Fibroblast of upper back skin (primary cell): ENCODE measurements around the gene WDR86.

Experiments used
- DNase-seq: peaks from one replicate; pipeline ENCODE4 v3.0.0-alpha.2; 2013

Gene WDR86

DNA sequence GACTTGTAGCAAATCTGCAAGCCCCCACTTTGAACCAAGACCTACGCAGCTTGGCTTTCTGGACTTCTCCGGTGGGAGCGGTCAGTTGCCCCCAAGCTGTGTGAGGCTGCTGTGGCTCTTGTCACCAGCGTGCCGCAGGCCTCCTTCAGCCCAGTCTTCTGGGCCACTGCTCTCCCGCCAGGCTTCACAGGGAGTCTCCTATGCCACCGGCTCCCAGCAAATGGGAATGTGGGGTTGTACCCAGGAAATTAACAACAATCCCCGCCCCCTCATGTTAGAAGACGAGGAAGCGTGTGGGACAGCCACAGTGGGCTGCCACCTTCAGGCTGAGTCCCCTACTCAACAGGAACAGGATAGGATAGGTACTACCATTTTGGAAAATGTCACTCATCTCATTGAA, 4.2 kb downstream of the WDR86 start:
- DNase-seq: no peak

DNA sequence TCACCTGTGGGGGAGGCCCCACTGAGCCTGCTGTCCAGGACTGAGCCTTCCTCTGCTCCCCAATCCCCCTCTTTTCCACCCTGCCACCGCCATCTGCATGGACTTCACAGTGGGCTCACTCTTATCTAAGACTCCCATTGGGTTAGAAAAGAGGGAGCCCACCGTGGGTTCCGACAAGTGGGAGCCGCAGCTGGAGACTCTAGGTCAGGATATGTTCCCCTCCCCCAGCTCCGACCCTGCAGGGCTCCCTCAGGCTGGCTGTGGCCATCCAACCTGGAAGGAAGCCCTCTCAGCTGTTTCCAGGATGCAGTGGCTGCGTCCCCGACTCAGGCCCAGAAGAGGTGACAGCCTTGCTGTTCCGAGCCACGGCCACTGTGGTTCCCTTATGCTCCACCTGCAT, 4.8 kb downstream of the WDR86 start:
- no peak for DNase-seq

DNA sequence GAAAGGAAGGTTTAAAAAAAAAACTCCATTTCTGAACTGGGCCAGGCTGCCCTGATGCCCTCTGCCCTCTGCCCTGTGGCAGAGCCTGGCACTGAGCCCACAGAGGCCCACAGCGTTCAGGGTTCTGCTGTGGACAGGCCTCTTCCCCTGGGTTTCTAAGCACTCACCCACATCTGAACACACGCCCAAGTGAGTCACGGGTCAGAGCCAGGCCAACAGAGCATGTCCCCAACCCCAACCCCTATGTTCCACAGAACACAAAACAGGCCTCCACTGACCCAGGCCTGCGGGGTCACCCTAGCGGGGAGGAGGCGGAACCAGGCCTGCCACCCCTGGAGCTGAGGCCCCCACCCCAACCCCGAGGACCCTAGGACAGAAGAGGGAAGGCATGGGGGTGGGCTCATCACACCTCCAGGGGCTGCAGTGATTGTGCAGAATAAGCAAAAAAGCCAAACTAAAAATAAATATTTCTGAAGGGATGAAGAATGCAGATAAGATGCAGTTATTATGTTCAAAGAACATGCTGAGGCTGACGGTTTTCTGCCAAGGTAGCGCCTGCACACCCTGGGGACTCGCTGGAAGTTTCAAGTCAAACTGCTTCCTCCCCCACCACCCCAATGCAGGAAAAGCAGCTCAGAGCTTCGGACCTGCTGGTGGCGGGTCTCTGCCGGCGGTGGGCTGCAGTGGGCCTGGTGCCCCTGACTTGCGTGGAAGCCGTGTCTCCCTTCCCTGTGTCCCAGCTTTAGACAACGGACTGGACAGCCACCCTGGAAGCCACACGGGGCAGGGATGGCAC, 5.4 kb downstream of the WDR86 start:
- no peak for DNase-seq

DNA sequence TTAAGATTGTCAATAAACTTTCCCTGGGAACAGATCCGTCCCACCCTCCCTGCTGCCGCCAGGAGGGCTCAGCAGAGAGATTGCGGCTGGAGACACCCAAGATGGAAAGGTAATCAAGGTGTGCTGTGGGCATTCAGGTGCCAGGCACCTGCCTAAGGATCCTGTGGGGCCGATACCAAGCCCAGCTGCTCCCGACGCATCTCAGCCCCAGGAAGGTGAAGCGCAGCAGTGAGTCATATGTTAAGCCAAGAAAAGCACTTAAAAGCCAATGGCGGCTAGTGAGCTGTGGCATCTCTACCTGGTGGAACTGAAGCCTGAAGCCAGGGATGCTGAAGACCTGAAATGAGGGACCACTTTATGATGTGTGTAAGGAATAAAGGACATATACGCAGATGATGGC, 6.1 kb downstream of the WDR86 start:
- no peak for DNase-seq

DNA sequence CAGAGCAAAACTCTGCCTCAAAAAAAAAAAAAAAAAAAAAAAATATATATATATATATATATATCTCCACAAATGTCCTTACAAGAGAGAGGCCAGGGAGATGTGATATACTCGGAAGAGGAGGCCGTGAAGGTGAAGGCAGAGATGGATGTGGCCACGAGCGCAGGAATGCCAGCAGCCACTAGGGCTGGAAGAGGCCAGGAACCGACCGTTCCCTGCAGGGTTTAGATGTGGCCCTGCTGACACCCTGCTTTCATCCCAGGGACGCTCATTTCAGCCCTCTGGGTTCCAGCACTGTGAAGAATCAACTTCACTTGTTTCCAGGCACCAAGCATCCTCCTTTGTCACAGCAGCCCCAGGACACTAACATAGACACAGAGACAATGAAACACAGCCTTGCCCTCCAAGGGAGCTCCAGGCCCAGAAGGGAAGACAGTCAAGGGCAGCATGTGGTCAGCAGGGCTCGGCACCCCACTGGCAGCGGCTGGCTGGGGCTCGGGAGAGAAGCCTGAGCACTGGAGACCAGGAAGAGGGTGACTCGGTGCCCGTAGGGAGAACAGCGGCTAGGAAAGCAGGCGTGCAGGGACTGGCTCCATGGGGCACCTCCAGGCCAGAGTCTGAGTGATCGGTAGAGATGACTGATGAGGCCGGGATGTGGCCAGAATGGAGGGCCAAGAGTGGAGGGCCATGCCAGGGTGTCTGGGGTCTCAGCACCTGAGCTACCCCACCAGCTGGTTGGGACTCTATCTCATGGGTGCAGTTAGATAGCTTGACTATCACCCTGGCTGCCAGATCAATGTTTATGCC, 7.6 kb downstream of the WDR86 start:
- no peak for DNase-seq

DNA sequence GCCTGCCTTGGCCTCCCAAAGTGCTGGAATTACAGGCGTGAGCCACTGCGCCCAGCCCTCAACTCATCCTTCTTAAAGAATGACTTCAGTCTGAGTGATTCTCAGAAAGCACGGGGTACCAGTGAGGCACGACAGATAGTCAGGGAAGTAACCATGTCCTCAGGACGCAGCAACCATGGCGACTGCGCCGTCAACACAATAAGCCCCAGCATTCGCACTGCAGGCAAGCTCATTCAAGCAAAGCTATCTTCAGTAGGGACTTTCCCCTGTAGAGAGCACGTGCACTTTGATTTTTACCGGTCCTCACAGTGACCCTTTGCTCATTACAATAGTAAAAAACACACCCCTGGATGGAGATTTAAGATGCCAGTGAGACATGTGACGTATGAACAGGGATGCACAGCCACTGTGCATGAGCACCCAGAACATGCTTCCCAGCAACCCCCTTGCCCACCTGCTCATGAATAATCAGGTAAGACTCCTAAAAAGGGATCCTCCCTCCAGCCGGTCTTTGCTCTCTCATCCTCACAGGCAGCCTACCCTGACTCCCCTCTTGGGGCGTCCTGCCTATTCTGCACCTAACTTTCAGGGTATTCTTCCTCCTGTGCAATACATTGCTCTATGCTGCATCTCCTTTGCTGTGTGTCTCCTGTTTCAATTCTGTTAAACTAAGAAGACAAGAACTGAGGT, 9.1 kb downstream of the WDR86 start:
- no peak for DNase-seq

DNA sequence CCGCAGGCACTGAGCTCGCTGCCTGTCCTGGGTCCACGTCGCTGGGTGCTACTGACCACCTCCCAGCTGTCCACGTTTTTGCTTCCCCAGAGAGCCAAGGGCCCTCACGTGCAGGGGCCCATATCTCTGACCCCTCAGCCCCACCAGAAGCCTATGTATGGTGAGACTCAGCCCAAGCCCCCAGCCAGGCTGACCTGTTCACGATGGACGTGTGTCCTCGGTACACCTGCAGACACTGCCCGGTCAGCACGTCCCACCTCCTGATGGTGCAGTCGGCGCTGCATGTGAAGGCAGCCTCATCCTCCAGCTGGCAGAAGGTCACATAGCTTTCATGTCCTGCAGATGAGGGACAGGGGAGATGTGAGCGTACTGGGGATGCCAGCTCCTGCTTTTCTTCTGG, 9.9 kb downstream of the WDR86 start:
- DNase-seq: no peak

DNA sequence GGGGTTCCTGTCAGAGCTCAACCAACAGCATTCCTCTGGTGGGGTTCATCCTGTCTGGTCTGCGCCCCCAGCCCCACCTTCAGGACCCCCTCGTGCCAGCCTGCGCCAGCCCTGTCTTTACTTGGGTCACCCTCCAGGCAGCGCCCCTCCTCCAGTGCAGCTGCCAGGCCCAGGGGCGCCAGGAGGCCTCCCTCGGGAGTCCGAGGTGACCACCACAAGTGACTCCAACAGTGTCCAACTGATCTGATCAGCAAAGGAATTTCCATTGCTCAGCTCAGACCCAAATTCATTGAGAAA, 10.6 kb downstream of the WDR86 start:
- no peak for DNase-seq

DNA sequence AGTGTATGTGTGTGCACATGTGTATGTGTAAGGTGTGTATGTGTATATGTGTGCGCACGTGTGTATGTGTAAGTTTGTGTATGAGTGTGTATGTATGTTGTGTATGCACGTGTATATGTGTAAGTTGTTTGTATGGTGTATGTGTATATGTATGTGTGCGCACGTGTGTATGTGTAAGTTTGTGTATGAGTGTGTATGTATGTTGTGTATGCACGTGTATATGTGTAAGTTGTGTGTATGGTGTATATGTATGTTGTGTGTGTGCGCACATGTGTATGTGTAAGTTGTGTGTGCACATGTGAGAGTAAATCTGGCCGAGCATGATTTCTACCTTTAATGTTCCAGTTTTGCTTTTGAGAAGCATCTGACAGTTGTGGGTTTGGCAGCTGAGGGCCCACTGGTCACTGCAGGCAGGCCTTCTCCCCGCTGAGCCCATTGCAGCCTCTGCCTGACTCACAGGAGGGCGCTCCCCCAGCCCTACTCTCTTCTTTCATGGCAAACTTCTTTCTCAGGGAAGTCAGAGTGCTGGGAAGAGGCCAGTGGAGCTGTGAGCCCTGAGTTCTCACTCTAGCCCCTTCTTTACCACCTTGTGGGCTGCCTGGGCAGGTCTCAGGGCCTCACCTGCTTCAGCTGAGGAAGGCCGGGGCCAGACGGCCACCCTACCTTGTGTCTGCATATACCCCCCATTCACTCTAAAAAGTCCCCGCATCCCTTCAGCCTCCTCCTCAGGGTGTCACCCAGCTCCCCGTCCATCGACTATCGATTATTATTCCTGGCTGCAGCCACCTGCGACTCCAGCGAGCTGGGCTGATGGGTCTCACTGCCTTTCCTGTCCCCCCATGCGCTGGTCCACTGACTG, 11.2 kb downstream of the WDR86 start:
- no peak for DNase-seq

DNA sequence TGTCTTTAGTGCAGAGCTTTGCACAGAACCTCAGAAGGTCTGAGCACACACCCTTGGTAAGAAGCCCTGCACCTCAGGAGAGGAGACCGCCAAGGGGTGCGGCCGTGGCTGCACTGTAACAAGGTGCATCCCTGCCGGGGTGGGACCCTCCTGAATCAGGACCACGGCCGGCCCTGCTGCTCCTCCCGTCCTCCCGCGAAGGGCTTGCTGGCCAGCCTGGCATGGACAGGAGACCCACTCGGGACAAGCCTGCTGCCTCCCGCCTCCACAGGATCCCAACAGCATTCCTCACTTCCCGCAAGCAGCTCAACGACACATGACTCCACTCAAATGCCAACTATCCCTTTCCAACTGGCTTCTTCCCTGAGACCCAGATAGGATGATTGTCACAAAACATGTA, 12.8 kb downstream of the WDR86 start:
- DNase-seq: no peak

DNA sequence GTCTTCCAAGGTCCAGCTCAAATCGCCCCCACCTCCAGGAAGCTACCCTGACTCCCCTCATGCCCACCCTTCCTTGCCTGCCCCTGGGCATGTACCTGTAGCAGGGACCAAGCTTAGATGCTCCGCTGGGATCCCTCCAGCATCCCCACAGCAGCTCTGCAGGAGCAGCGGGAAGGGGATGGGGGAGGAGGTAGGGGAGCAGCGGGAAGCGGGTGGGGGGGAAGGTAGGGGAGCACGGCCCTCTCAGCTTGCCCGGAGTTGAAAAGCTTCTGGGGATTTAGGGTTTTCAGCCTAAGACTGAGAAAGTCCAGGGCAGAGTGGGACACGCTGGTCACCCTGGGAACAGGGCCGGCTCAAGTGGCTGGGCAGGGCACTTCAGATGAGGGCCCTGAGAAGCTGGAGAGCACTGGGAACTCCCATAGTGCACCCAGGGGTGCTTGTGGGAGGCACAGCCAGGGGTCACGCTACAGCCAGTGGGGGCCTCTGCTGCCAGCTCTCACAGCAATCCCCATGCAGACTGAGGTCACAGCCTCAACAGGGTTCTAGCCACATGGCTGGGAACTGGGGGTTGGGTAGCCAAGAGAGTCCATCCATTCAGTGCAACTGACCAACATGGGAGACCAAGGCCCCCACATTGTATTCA, 13.4 kb downstream of the WDR86 start:
- no peak for DNase-seq

DNA sequence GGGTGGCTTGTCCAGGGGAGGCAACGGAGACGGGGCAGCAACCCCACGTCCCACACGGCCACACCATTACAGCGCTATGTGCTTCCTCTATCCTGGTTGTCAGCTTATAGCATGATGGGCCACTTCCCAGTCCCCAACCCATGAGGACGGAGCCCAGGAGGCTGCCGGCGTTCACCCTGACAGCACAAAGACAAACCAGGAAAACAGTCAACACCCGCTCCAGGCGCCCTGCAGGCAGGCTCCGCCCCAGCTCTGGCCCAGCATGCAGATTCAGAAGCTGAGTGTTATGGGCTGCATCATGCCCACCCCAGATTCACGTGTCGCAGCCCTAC, 14.8 kb downstream of the WDR86 start:
- DNase-seq: no peak

DNA sequence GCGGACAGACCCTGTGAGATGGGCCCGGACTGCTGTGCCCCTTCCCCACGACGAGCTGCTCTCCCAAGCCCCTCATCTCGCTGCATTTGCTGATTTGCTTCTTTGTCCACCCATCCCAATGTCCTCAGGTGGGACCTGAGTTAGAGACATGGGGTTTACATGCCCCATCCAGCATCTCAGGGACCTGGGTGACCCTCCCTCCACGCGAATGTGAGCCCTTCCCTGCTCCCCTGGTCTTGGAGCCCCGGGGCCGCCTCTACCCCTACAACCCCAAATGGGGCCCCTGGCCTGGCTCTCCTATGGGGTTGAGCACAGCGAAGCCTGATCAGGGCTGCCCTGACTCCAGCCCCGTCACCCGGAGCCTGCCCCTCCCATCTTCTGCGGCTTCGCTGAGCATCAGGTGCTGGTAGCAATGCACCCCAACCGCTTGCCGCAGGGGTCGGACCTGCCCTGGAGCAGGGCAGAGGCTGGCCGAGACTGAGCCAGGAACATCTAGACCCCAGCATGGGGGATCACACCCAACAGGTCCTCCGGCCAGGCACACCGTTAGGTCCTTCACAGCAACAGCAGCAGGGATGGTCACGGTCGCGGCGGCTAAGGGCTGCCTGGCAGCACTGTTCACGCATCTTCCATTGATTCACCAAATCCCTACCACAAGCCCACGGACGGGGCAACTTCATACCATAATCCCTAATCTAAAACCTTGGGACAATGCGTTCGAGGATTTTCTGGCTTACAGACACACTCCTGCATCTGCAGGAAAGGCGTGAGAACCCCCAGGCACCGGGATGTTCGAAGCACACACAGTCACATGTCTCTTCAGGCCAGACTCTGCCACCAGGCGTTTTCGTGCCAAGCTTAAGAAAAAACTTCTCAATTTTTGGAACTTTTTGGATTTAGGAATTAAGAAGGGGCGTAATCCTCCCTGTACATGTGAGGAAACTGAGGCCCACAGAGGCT, 15.5 kb downstream of the WDR86 start:
- no peak for DNase-seq

DNA sequence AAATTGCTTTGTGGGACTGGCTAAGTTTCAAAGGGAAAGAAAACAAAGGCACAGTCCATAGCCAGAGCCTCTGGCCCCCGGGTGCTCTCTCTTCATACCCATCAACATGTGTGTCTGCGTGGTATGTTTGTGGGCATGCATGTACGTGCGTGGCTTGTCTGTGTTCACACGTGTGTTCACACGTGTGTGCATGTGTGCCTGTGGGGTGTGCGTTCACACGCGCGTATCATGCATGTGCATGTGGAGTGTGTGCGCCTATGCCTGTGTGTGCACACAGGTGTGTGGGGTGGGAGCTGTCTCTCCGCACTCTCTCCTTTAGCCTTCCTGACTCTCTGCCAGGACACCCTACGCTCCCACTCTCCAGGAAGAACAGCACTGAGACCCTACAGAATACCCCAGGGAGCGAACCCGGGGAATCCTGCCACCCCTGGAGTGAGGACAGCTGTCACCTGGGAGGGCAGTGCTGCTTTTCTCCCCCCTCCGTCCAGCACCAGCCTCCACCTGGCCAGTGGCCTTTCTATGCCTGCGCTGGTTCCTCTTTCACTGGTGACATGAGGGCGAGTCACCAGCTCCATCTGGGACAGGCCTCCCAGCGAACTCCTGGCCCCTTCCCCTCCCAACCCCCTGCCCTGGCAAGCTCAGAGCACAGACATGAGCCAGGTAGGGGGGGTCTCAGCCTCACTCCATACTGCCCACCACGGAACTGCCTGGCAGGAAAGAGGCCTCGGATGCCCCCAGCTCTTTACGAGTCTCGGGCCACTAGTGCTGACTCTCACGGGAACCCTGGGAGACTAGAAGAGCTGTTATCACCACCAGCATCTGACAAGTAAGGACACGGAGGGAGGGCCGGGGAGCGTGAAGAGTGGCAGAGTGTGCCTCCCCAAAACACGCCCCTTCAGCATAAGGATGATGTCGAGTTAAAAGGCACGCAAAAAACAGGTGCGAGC, 16.5 kb downstream of the WDR86 start:
- no peak for DNase-seq

DNA sequence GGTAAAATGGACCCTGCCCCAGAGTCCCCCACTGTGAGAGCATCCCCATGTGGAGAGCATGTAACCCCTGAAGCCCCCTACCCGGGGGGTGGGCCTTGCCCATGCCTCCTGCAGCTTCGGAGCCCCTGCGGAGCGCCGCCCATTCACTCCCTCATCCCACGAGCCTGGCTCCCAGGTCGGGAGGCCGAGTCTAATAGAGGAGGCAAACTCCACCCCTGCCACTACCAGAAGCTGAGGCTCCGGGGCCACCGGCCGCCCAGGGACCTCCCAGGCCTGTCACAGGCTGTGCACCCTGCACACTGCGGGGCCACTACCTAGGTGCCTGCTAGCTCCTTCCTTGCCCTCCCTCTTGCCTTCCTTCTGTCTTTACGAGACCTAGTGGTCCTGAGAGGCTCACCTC, 17.4 kb downstream of the WDR86 start:
- no peak for DNase-seq

DNA sequence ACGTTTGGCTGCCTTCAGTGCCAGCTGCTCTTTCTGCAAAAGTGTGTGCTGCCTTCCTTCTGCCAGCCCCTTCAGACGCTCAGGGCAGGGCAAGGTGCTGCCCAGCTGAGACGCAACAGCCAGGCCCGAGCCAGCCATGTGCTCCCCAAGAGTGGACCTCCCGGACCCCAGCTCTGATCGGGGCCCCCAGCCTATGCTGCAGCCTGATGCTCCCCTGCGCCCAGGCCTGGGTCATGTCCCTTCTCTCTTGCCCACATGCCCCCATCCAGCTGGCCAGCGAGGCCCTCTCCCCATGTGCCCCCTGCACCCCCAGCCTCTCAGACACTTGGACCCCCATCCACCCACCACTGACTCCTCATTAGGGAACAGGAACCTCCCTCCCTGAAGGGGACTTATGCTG, 17.8 kb downstream of the WDR86 start:
- no peak for DNase-seq

DNA sequence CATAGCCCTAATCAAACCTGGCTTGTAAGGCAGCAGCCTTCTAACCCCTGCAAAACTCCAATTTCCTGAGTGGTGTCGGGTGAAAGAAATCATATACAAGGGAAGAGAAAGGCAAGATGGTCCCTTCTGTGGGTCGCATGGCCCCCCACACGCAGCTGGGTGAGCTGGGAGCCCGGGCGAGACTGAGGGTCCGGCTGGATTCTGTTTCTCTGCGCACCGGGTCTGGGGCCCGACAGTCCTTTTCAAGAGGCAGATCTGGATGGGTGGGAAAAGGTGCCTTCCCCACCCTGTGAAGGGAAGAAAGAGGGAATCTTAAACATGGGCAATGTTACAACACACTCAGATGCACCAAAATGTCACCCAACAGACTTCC, 18.5 kb downstream of the WDR86 start:
- no peak for DNase-seq

DNA sequence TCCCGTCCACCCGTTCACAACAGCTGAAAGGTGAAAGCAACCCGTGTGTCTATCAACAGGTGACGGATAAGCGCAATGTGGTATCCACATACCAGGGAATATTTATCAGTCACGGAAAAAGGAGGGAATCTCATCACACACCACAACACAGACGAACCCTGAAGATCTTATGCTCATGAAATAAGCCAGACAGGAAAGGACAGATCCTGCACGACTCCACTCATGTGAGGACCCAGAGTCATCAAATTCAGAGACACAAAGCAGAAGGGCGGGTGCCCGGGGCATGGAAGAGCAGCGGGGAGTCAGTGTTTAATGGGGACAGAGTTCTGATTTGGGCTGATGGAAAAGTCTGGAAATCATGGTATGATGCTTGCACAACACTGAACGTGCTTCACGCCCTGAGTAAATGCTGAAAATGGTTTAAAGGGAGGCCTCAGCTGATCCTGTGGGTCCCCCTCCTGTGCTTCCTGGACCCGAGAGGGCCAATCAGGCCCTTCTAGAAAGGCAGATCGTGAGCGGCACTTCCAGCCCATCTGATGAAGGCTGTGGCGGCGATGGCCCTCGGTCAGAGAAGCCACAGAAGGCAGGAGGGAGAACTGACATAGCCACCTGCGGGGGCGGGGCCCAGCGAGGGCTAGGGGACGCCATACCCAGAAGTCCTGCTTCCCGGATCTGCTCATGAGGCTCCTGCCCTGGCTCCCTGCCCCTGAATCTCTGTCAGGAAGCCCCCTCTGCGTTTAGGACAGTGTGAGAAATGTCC, 19.1 kb downstream of the WDR86 start:
- DNase-seq: no peak

DNA sequence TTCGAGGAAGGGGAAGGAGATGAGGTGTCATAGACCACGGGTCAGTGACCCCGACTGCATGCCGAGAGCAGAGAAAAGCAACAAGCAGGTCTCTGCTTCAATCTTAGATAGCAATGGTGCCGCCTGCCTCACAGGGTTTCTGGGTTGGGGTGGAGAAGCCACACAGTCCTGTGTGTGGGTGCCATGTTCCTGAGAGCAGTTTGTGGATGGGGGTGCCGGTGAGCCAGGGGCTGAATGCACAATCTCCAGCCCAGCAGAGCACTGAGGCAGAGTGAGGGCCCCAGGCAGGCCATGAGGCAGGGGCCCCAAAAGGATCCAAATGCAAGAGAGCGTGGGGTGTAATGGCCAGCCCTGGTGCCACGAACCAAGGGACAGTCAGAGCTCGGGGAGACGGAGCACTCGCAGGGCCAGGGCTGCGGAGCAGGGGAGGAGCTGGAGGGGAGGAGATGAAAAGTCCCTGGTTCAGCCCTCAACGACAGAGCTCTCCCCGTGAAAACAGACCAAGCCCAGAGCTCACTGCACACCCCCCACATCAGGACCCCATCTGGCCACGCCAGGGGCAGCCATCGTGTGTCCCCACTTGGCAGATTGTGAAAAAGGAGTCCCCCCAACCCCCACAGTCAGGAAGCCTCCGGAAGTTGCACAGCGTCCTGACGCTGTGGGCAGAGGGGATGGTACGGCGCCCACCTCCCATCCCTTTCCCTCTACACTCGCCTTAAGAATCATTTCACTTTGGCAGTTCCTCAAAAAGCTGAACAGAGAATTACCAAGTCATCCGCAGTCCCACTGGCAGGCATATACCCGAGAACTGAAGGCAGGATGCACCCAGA, 19.9 kb downstream of the WDR86 start:
- no peak for DNase-seq
